Measurements from ENCODE around the gene MCTP1. TPM values are rescaled to one million over a fixed set of nuclear protein-coding genes. Genes with fewer than 3 reads are reported as not detected.

MCTP1 gene
- polyA plus RNA-seq, 2 donors, result 0.91 to 0.92 TPM

GRCh38 chr5:94872526-94872925 lies 412.4 kb downstream of the MCTP1 start:
- 70 to 77% methylated on average over 4 of the region's 4 CpGs for WGBS, 2 donors

GRCh38 chr5:94870511-94871183 lies 414.2 kb downstream of the MCTP1 start:
- no peaks in the 10 kb centered on the region for H3K27me3 ChIP-seq (ENCODE audit: control insufficient read depth in 1 of 2, insufficient read depth in 2 of 2, low read length in 2 of 2)
- H3K4me1 ChIP-seq (ENCODE audit: control insufficient read depth in 2 of 2, insufficient read depth in 2 of 2, low read length in 1 of 2), result no peaks in the 10 kb centered on the region
- H3K4me3 ChIP-seq (ENCODE audit: low read depth in 1 of 2, low read length in 2 of 2), result no peak overlapping the region
- H3K27ac ChIP-seq (ENCODE audit: low read depth in 2 of 2, low read length in 1 of 2), result no peak overlapping the region
- H3K9me3 ChIP-seq (ENCODE audit: control insufficient read depth in 2 of 2, insufficient read depth in 1 of 2, low read depth in 1 of 2, low read length in 1 of 2), result no peaks in the 10 kb centered on the region
- WGBS, 2 donors, result 72 to 79% methylated on average over 13 of the region's 13 CpGs
- H3K36me3 ChIP-seq (ENCODE audit: control insufficient read depth in 2 of 2, insufficient read depth in 2 of 2, low read length in 1 of 2), result no peaks in the 10 kb centered on the region

More at GRCh38 chr5:94872526-94872925, 412.4 kb downstream of the MCTP1 start:
- H3K4me1 ChIP-seq (ENCODE audit: control insufficient read depth in 2 of 2, insufficient read depth in 2 of 2, low read length in 1 of 2), result no peaks in the 10 kb centered on the region
- H3K9me3 ChIP-seq (ENCODE audit: control insufficient read depth in 2 of 2, insufficient read depth in 1 of 2, low read depth in 1 of 2, low read length in 1 of 2), result no peaks in the 10 kb centered on the region
- H3K36me3 ChIP-seq (ENCODE audit: control insufficient read depth in 2 of 2, insufficient read depth in 2 of 2, low read length in 1 of 2), result no peaks in the 10 kb centered on the region
- no peak overlapping the region for H3K27ac ChIP-seq (ENCODE audit: low read depth in 2 of 2, low read length in 1 of 2)
- no peaks in the 10 kb centered on the region for H3K27me3 ChIP-seq (ENCODE audit: control insufficient read depth in 1 of 2, insufficient read depth in 2 of 2, low read length in 2 of 2)
- no peak overlapping the region for H3K4me3 ChIP-seq (ENCODE audit: low read depth in 1 of 2, low read length in 2 of 2)

DNA sequence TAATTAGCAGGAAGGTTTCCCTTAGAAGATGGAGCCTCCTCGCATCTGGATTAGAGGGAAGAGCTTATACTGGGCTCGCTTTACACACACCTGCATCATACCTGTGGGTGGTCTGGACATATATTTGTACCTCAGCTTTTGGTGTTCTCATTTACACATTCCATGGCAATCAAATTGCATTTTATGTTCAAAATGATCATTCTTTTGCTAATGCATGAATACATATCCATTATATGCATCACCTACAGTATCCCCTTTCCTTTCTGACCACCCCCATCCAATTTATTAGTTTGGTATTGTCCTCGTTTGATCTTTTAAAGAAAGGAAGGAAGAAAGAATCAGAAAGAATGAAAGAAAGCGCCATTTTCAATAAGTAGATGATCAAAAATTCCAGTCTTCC lies 415.0 kb downstream of the MCTP1 start:
- Histone ChIP-seq H3K27me3 (ENCODE audit: control insufficient read depth in 1 of 2, insufficient read depth in 2 of 2, low read length in 2 of 2) (no peaks in the 10 kb centered on the region), H3K27ac (ENCODE audit: low read depth in 2 of 2, low read length in 1 of 2) (no peak overlapping the region), H3K4me3 (ENCODE audit: low read depth in 1 of 2, low read length in 2 of 2) (no peak overlapping the region), H3K36me3 (ENCODE audit: control insufficient read depth in 2 of 2, insufficient read depth in 2 of 2, low read length in 1 of 2) (no peaks in the 10 kb centered on the region), H3K9me3 (ENCODE audit: control insufficient read depth in 2 of 2, insufficient read depth in 1 of 2, low read depth in 1 of 2, low read length in 1 of 2) (no peaks in the 10 kb centered on the region), H3K4me1 (ENCODE audit: control insufficient read depth in 2 of 2, insufficient read depth in 2 of 2, low read length in 1 of 2) (no peaks in the 10 kb centered on the region)
- WGBS, 2 donors, result 85 to 87% methylated on average over 4 of the region's 4 CpGs

- no peak overlapping the region for H3K27ac ChIP-seq (ENCODE audit: low read depth in 2 of 2, low read length in 1 of 2)
- H3K9me3 ChIP-seq (ENCODE audit: control insufficient read depth in 2 of 2, insufficient read depth in 1 of 2, low read depth in 1 of 2, low read length in 1 of 2), result no peaks in the 10 kb centered on the region
- H3K36me3 ChIP-seq (ENCODE audit: control insufficient read depth in 2 of 2, insufficient read depth in 2 of 2, low read length in 1 of 2), result no peaks in the 10 kb centered on the region
- H3K4me3 ChIP-seq (ENCODE audit: low read depth in 1 of 2, low read length in 2 of 2), result no peak overlapping the region
- WGBS, 2 donors, result 59 to 64% methylated on average over 3 of the region's 3 CpGs
- no peaks in the 10 kb centered on the region for H3K4me1 ChIP-seq (ENCODE audit: control insufficient read depth in 2 of 2, insufficient read depth in 2 of 2, low read length in 1 of 2)
- no peaks in the 10 kb centered on the region for H3K27me3 ChIP-seq (ENCODE audit: control insufficient read depth in 1 of 2, insufficient read depth in 2 of 2, low read length in 2 of 2)
Measured at GRCh38 chr5:94863951-94864350, 420.9 kb downstream of the MCTP1 start.

DNA sequence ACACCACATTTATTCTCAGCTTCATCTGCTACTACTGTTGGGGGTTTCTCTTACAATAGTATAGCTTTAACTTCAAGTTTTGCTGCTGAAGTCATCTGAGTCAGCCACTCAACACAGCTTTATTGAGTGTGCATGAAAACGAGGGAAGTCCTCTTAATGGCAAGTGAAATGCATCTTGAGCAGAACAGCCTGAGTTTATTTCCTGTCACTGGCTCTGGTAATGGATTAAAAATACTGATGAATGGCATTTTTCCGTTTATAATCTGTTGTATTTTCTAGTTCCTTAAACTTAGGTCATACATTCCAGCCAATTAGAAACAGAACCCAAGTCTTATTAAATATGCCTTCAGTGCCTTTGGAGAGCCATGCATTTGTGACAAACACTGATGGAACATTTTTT lies 427.8 kb downstream of the MCTP1 start:
- H3K27me3 ChIP-seq (ENCODE audit: control insufficient read depth in 1 of 2, insufficient read depth in 2 of 2, low read length in 2 of 2), result no peaks in the 10 kb centered on the region
- no peak overlapping the region for H3K4me3 ChIP-seq (ENCODE audit: low read depth in 1 of 2, low read length in 2 of 2)
- H3K36me3 ChIP-seq (ENCODE audit: control insufficient read depth in 2 of 2, insufficient read depth in 2 of 2, low read length in 1 of 2), result no peaks in the 10 kb centered on the region
- no peaks in the 10 kb centered on the region for H3K9me3 ChIP-seq (ENCODE audit: control insufficient read depth in 2 of 2, insufficient read depth in 1 of 2, low read depth in 1 of 2, low read length in 1 of 2)
- no peaks in the 10 kb centered on the region for H3K4me1 ChIP-seq (ENCODE audit: control insufficient read depth in 2 of 2, insufficient read depth in 2 of 2, low read length in 1 of 2)
- no peak overlapping the region for H3K27ac ChIP-seq (ENCODE audit: low read depth in 2 of 2, low read length in 1 of 2)
- 28 to 36% methylated on average over 2 of the region's 2 CpGs for WGBS, 2 donors

DNA sequence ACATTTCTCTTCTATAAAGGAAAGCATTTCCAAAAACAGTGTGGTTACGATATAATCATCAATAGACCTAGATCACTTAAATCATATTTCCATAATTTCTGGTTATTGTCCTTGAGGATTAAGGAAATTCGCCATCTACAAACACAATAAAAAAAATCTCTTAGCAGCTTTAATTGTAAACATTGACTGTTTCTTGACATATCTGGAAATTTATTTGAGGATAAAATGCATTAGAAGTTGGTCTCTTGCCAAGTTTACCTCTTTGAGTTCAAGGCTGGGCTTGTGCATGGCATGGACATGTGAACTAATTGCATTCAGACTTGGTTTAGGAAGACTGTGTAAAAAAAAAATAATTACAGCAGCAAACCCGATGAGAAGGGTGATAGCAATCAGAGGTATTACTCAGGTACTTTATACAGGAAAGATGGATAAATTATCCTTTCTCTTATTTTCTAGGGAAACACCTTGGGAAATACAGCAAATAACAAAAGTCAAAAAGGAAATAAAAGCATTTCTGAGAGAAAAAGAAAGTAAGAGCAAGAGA lies 428.6 kb downstream of the MCTP1 start:
- Histone ChIP-seq H3K4me1 (ENCODE audit: control insufficient read depth in 2 of 2, insufficient read depth in 2 of 2, low read length in 1 of 2) (no peaks in the 10 kb centered on the region), H3K36me3 (ENCODE audit: control insufficient read depth in 2 of 2, insufficient read depth in 2 of 2, low read length in 1 of 2) (no peaks in the 10 kb centered on the region), H3K27ac (ENCODE audit: low read depth in 2 of 2, low read length in 1 of 2) (no peak overlapping the region), H3K9me3 (ENCODE audit: control insufficient read depth in 2 of 2, insufficient read depth in 1 of 2, low read depth in 1 of 2, low read length in 1 of 2) (no peaks in the 10 kb centered on the region), H3K4me3 (ENCODE audit: low read depth in 1 of 2, low read length in 2 of 2) (no peak overlapping the region), H3K27me3 (ENCODE audit: control insufficient read depth in 1 of 2, insufficient read depth in 2 of 2, low read length in 2 of 2) (no peaks in the 10 kb centered on the region)
- WGBS, 2 donors, result 50 to 60% methylated on average over 3 of the region's 3 CpGs

DNA sequence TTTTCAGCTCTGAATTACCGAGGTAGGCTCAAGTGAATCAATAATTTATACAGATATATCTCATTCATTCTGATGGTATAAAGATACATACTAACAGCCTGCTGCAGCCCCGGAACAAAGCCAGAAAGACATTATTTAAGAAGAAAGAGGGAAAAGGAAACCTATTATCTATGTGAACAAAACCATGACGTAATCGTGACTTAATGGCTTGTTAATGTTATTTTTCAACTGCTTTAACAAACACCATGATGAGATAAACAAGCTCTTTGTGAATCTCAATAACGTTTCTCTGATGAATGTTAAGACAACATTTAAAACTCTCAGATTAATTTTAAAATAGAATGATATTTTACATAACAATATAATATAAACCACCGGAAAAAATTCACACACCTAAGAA lies 429.4 kb downstream of the MCTP1 start:
- Histone ChIP-seq H3K27me3 (ENCODE audit: control insufficient read depth in 1 of 2, insufficient read depth in 2 of 2, low read length in 2 of 2) (no peaks in the 10 kb centered on the region), H3K9me3 (ENCODE audit: control insufficient read depth in 2 of 2, insufficient read depth in 1 of 2, low read depth in 1 of 2, low read length in 1 of 2) (no peaks in the 10 kb centered on the region), H3K4me1 (ENCODE audit: control insufficient read depth in 2 of 2, insufficient read depth in 2 of 2, low read length in 1 of 2) (no peaks in the 10 kb centered on the region), H3K27ac (ENCODE audit: low read depth in 2 of 2, low read length in 1 of 2) (no peak overlapping the region), H3K36me3 (ENCODE audit: control insufficient read depth in 2 of 2, insufficient read depth in 2 of 2, low read length in 1 of 2) (no peaks in the 10 kb centered on the region), H3K4me3 (ENCODE audit: low read depth in 1 of 2, low read length in 2 of 2) (no peak overlapping the region)
- WGBS, 2 donors, result 56 to 70% methylated on average over 6 of the region's 6 CpGs

DNA sequence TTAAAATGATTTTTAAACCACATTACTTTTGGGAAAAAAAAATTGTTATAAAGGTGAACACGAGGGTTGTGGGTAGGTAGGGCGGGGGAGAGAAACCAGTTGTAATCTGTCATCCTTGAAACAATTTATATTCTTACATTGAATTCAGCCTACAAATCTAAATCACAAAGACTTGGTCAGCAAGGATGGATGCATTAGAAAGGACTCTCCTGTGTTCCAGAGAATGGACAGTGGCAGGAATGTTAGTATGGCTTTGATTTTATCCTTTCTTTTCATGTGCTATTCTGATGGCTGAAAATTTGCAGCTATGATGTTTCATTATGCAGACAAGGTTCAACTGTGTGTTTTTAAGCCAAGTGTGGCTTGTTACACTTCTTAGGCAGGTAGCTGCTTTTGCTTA lies 431.8 kb downstream of the MCTP1 start:
- Histone ChIP-seq H3K27me3 (ENCODE audit: control insufficient read depth in 1 of 2, insufficient read depth in 2 of 2, low read length in 2 of 2) (no peaks in the 10 kb centered on the region), H3K4me1 (ENCODE audit: control insufficient read depth in 2 of 2, insufficient read depth in 2 of 2, low read length in 1 of 2) (no peaks in the 10 kb centered on the region), H3K9me3 (ENCODE audit: control insufficient read depth in 2 of 2, insufficient read depth in 1 of 2, low read depth in 1 of 2, low read length in 1 of 2) (no peaks in the 10 kb centered on the region), H3K27ac (ENCODE audit: low read depth in 2 of 2, low read length in 1 of 2) (no peak overlapping the region), H3K4me3 (ENCODE audit: low read depth in 1 of 2, low read length in 2 of 2) (no peak overlapping the region), H3K36me3 (ENCODE audit: control insufficient read depth in 2 of 2, insufficient read depth in 2 of 2, low read length in 1 of 2) (no peaks in the 10 kb centered on the region)
- WGBS, 2 donors, result 82 to 89% methylated on average over 2 of the region's 2 CpGs

DNA sequence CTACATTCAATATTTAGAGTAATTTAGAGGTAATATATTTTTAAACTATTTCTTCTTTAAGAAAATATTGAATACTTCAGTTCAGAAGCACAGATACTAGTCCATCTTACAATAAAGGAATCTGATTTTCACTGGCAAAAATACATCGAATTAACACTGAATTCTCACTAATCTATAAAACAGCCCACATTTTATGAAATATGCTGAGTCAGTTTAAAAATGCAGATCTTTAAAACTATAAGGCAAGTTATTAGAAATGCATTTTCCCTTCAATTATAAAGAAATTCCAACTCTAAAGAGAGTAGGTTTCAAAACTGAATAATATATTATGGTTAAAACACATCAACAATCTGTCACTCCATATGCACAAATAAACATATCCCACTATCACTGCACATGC lies 433.9 kb downstream of the MCTP1 start:
- H3K36me3 ChIP-seq (ENCODE audit: control insufficient read depth in 2 of 2, insufficient read depth in 2 of 2, low read length in 1 of 2), result no peaks in the 10 kb centered on the region
- H3K27me3 ChIP-seq (ENCODE audit: control insufficient read depth in 1 of 2, insufficient read depth in 2 of 2, low read length in 2 of 2), result no peaks in the 10 kb centered on the region
- no peaks in the 10 kb centered on the region for H3K4me1 ChIP-seq (ENCODE audit: control insufficient read depth in 2 of 2, insufficient read depth in 2 of 2, low read length in 1 of 2)
- no peak overlapping the region for H3K4me3 ChIP-seq (ENCODE audit: low read depth in 1 of 2, low read length in 2 of 2)
- WGBS, 2 donors, result 83 to 88% methylated on average over 1 of the region's 1 CpG
- no peaks in the 10 kb centered on the region for H3K9me3 ChIP-seq (ENCODE audit: control insufficient read depth in 2 of 2, insufficient read depth in 1 of 2, low read depth in 1 of 2, low read length in 1 of 2)
- H3K27ac ChIP-seq (ENCODE audit: low read depth in 2 of 2, low read length in 1 of 2), result no peak overlapping the region
